GM23338 (cell line): Measurements from ENCODE around the gene PAQR8. TPM values are rescaled to one million over a fixed set of nuclear protein-coding genes. Genes with fewer than 3 reads are reported as not detected.

Experiments used
- ATAC-seq: fragments of 200-7000 bp; cut with Tn5 transposase; 3 replicates; pipeline ENCODE4 v1.9.1; 2020
- DNase-seq: peaks from one replicate; pipeline ENCODE4 v3.0.0-alpha.2; 2015; ENCODE audit warnings: low spot score
- H2AFZ ChIP-seq: fragments of 200-600 bp; sonication (generic); 2 replicates; pipeline ENCODE4 v1.8.0; 2016; ENCODE audit warnings: antibody characterized with exemption, mild to moderate bottlenecking, moderate library complexity
- H3F3A ChIP-seq: fragments of 200-600 bp; sonication (generic); replicated peaks from 2 replicates; pipeline ENCODE4 v1.8.0; 2017; ENCODE audit warnings: antibody characterized with exemption, mixed run types, low read depth
- H3K27ac ChIP-seq: fragments of 200-600 bp; sonication (generic); 2 replicates; pipeline ENCODE4 v1.6.1; 2016; ENCODE audit warnings: low read depth
- H3K27me3 ChIP-seq: fragments of 200-600 bp; sonication (generic); 2 replicates; pipeline ENCODE4 v1.8.0; 2016; ENCODE audit warnings: mild to moderate bottlenecking, mixed run types, moderate library complexity; ENCODE audit not compliant: insufficient read depth
- H3K36me3 ChIP-seq: fragments of 200-600 bp; sonication (generic); 2 replicates; pipeline ENCODE4 v1.8.0; 2016; ENCODE audit warnings: mild to moderate bottlenecking; ENCODE audit not compliant: insufficient read depth
- H3K4me1 ChIP-seq: fragments of 200-600 bp; sonication (generic); 2 replicates; pipeline ENCODE4 v1.8.0; 2016; ENCODE audit warnings: mild to moderate bottlenecking, moderate library complexity; ENCODE audit not compliant: insufficient read depth
- H3K4me2 ChIP-seq: fragments of 200-600 bp; sonication (generic); 2 replicates; pipeline ENCODE4 v1.7.1; 2017; ENCODE audit warnings: mixed run types
- H3K4me3 ChIP-seq: fragments of 200-600 bp; sonication (generic); 2 replicates; pipeline ENCODE4 v1.6.1; 2016; ENCODE audit warnings: mixed run types
- H3K79me2 ChIP-seq: fragments of 200-600 bp; sonication (generic); replicated peaks from 2 replicates; pipeline ENCODE4 v1.8.0; 2017; ENCODE audit warnings: mild to moderate bottlenecking; ENCODE audit not compliant: insufficient read depth
- H3K9me2 ChIP-seq: fragments of 200-600 bp; sonication (generic); 2 replicates; pipeline ENCODE4 v1.8.0; 2017; ENCODE audit not compliant: insufficient read depth
- H4K20me1 ChIP-seq: fragments of 200-600 bp; sonication (generic); replicated peaks from 2 replicates; pipeline ENCODE4 v1.8.0; 2017; ENCODE audit warnings: mild to moderate bottlenecking; ENCODE audit not compliant: insufficient read depth
- H3K27ac Mint-ChIP-seq: 2 replicates; pipeline ENCODE4 v1.8.0; 2020; ENCODE audit warnings: inconsistent platforms, mild to moderate bottlenecking, moderate library complexity, mixed read lengths
- H3K27me3 Mint-ChIP-seq: 3 replicates; pipeline ENCODE4 v1.8.0; 2022; ENCODE audit warnings: low read depth, mild to moderate bottlenecking, moderate library complexity, mixed read lengths, inconsistent platforms; ENCODE audit not compliant: insufficient read depth, poor library complexity
- H3K36me3 Mint-ChIP-seq: 3 replicates; pipeline ENCODE4 v1.8.0; 2021; ENCODE audit warnings: low read depth, mild to moderate bottlenecking, inconsistent platforms, moderate library complexity, mixed read lengths
- H3K4me1 Mint-ChIP-seq: 3 replicates; pipeline ENCODE4 v1.8.0; 2020; ENCODE audit warnings: mild to moderate bottlenecking, inconsistent platforms, mixed read lengths
- H3K4me3 Mint-ChIP-seq: 3 replicates; pipeline ENCODE4 v1.8.0; 2021; ENCODE audit warnings: moderate library complexity, mild to moderate bottlenecking, inconsistent platforms, mixed read lengths
- H3K9me3 Mint-ChIP-seq: 3 replicates; pipeline ENCODE4 v1.8.0; 2020; ENCODE audit warnings: moderate library complexity, mild to moderate bottlenecking, inconsistent platforms, mixed read lengths
- CTCF ChIP-seq, 2 experiments: fragments of 200-600 bp in 1 of 2; sonication (generic) in 1 of 2; conservative IDR thresholded peaks; 2 replicates each; pipeline versions ENCODE4 v1.5.1 to v1.6.1; 2016 to 2017; ENCODE audit warnings: antibody characterized with exemption in 2 of 2, low read depth in 2 of 2, mild to moderate bottlenecking in 2 of 2, moderate library complexity in 1 of 2
- JUNB ChIP-seq: IDR thresholded peaks from one replicate; pipeline ENCODE4 v1.6.1; 2016; ENCODE audit warnings: antibody characterized with exemption; ENCODE audit not compliant: unreplicated experiment
- ZNF462 ChIP-seq: fragments of 250-450 bp; sonication (Bioruptor Pico); IDR thresholded peaks from 2 replicates; pipeline ENCODE4 v1.5.0; 2020; ENCODE audit warnings: mild to moderate bottlenecking, moderate library complexity
- polyA plus RNA-seq: library from polyadenylated mRNA; unstranded; fragments of >200 nt; fragmentation: Nextera tagmentation; extraction: Ambion mirVana; gene quantifications from 2 replicates; pipeline ENCODE4 v1.2.1, GENCODE V29; 2016
- total RNA-seq: library from RNA; depleted of rRNA; stranded (reverse); fragments of >200 nt; shearing (Covaris generic); gene quantifications from 2 replicates; pipeline ENCODE4 v1.2.3, GENCODE V29; 2014

The PAQR8 gene
- total and polyA plus RNA-seq, 2 experiments from 2014 or later: 3.6 to 11.2 TPM

GRCh38 chr6:52377538-52378221 lies 15.7 kb downstream of the PAQR8 start (continued):
- TF ChIP-seq ZNF462 (CRISPR knock-in tag): no peak
- TF ChIP-seq CTCF (conservative IDR thresholded peaks at IDR 0.05; ENCODE audit: low read depth in 2 of 2): no peak
- TF ChIP-seq JUNB: no peak

- Histone ChIP-seq H3K4me2 (no peak overlapping the region), H3F3A (no peaks in the 10 kb centered on the region), H3K9me2 (no peaks in the 10 kb centered on the region), H3K36me3 (no peaks in the 10 kb centered on the region), H3K79me2 (no peaks in the 10 kb centered on the region; the same call in 1 of the 2 replicates), H3K4me3 (no peak overlapping the region), H2AFZ (no peak overlapping the region), H4K20me1 (no peaks in the 10 kb centered on the region), H3K27me3 (no peaks in the 10 kb centered on the region), H3K4me1 (no peaks in the 10 kb centered on the region), H3K27ac (no peak overlapping the region)
- H3K36me3 Mint-ChIP-seq: peaks cover 5% of the 10 kb centered on the region; the same call in 2 of the 3 replicates
- no peak overlapping the region for H3K27ac Mint-ChIP-seq
- peaks cover 10% of the 10 kb centered on the region; the same call in 2 of the 3 replicates for H3K9me3 Mint-ChIP-seq
- DNase-seq (no peak), ATAC-seq (no peak)
- peaks cover under 1% of the 10 kb centered on the region; the same call in 1 of the 3 replicates for H3K4me1 Mint-ChIP-seq
- H3K27me3 Mint-ChIP-seq: no peaks in the 10 kb centered on the region
- H3K4me3 Mint-ChIP-seq: no peak overlapping the region
- TF ChIP-seq ZNF462 (CRISPR knock-in tag) (no peak), CTCF (conservative IDR thresholded peaks at IDR 0.05; ENCODE audit: low read depth in 2 of 2) (no peak)
These were observed 19.3 kb downstream of the PAQR8 start for GRCh38 chr6:52381249-52381648.
